Kidney (tissue), 14 donors: ENCODE data around the gene EN2. TPM values are rescaled to one million over a fixed set of nuclear protein-coding genes. Genes with fewer than 3 reads are reported as not detected.

Source experiments
- DNase-seq, 5 donors: peaks; one replicate each; pipeline ENCODE4 v3.0.0-alpha.2; 2013 to 2020
- FAIRE-seq: peaks from 2 replicates; lab custom pipeline; 2012; peaks lifted over from hg19 to GRCh38; lab: Jason Lieb, UNC
- H3K27ac ChIP-seq, 2 donors: one replicate each; pipeline ENCODE4 v1.7.0; 2013; ENCODE audit warnings: low read depth in 2 of 2, low read length in 2 of 2, inconsistent platforms in 1 of 2
- H3K27me3 ChIP-seq: one replicate; pipeline ENCODE4 v1.7.1; 2013; ENCODE audit warnings: low read length, inconsistent platforms; ENCODE audit not compliant: control insufficient read depth, insufficient read depth
- H3K36me3 ChIP-seq, 3 donors: one replicate each; pipeline versions ENCODE4 v1.7.0 to v1.7.1; 2013; ENCODE audit warnings: low read length in 3 of 3, control low read depth in 1 of 3, inconsistent platforms in 1 of 3; ENCODE audit not compliant: insufficient read depth in 3 of 3, control insufficient read depth in 2 of 3
- H3K4me1 ChIP-seq, 3 donors: one replicate each; pipeline versions ENCODE4 v1.7.0 to v1.7.1; 2013; ENCODE audit warnings: low read length in 3 of 3, inconsistent platforms in 1 of 3, low read depth in 1 of 3; ENCODE audit not compliant: control insufficient read depth in 2 of 3, insufficient read depth in 2 of 3
- H3K4me3 ChIP-seq, 3 donors: one replicate each; pipeline versions ENCODE4 v1.7.0 to v1.8.1; 2013; ENCODE audit warnings: low read length in 3 of 3, control low read depth in 1 of 3, inconsistent platforms in 1 of 3
- H3K9ac ChIP-seq, 3 donors: one replicate each; pipeline versions ENCODE4 v1.7.0 to v1.7.1; 2013; ENCODE audit warnings: low read length in 3 of 3, control low read depth in 1 of 3, inconsistent platforms in 1 of 3
- H3K9me3 ChIP-seq, 3 donors: one replicate each; pipeline versions ENCODE4 v1.7.0 to v1.7.1; 2013; ENCODE audit warnings: low read length in 3 of 3, control low read depth in 1 of 3, inconsistent platforms in 1 of 3; ENCODE audit not compliant: control insufficient read depth in 2 of 3, insufficient read depth in 1 of 3
- CTCF ChIP-seq: IDR thresholded peaks from 3 replicates; pipeline ENCODE4 v1.5.1; 2012; ENCODE audit warnings: mild to moderate bottlenecking, moderate library complexity, borderline replicate concordance; ENCODE audit not compliant: insufficient read depth; ENCODE audit errors: extremely low read depth
- intact Hi-C: fragments of 100-400 bp; cut with DNase I; formaldehyde crosslinking; loops from one replicate; pipeline ENCODE4 v1.11.1; 2022
- polyA plus RNA-seq: library from polyadenylated mRNA; stranded (reverse); fragments of 350-450 nt; fragmentation: Illumina TruSeq; extraction: RNeasy Lipid Tissue Mini Kit (QIAGEN cat#74804); gene quantifications from one replicate; pipeline ENCODE4 v1.2.3, GENCODE V29; 2014; ENCODE audit warnings: low read depth, low replicate concordance; ENCODE audit not compliant: insufficient read depth
- total RNA-seq: library from RNA; stranded (reverse); fragmentation: NEBNext Ultra II Directional; extraction: Animal tissue kit (Norgen Biotek cat#: 25700); gene quantifications from one replicate; pipeline ENCODE4 v1.2.1, GENCODE V29; 2021
- donor health status: control.
- donor health status: control.
- donor health status: control.
- donor health status: control.
- donor health status: control.
- donor health status: DM: yes; HTN: yes; CAD: no.
- donor health status: Normal renal cell carcinoma (clear cell type).

The EN2 gene
- total and polyA plus RNA-seq, 2 donors from 2014 or later = 0.13 TPM; not detected in 1

GRCh38 chr7:155464948-155465739, 7.2 kb downstream of the EN2 start:
- Histone ChIP-seq H3K27ac (no peak overlapping the region), H3K9me3 (no peaks in the 10 kb centered on the region), H3K36me3 (peaks cover 0 to 2% (median 0%) of the 10 kb centered on the region in 3 donors), H3K4me1 (peaks cover 0 to 2% (median 0%) of the 10 kb centered on the region in 3 donors), H3K9ac (no peak overlapping the region), H3K4me3 (no peak overlapping the region), H3K27me3 (peaks cover 82% of the 10 kb centered on the region)
- no peak for TF ChIP-seq CTCF
- peak in 2 of 5 donors; percentile 27 to 40 for DNase-seq
- FAIRE-seq = no peak
- intact Hi-C loops = no loop called here

- H3K9me3 ChIP-seq = no peaks in the 10 kb centered on the region
- DNase-seq (no peak), FAIRE-seq (no peak)
- H3K9ac ChIP-seq = no peak overlapping the region
- H3K4me1 ChIP-seq = peaks cover 0 to 2% (median 0%) of the 10 kb centered on the region in 3 donors
- H3K36me3 ChIP-seq = peaks cover 0 to 2% (median 0%) of the 10 kb centered on the region in 3 donors
- H3K4me3 ChIP-seq = no peak overlapping the region
- intact Hi-C loops = no loop called here
- TF ChIP-seq CTCF = no peak
- H3K27me3 ChIP-seq = peaks cover 83% of the 10 kb centered on the region
- H3K27ac ChIP-seq = no peak overlapping the region
These were observed 7.8 kb downstream of the EN2 start for GRCh38 chr7:155465761-155466141.

- no peak overlapping the region for H3K27ac ChIP-seq
- peaks cover 83% of the 10 kb centered on the region for H3K27me3 ChIP-seq
- no peaks in the 10 kb centered on the region for H3K9me3 ChIP-seq
- no peak for FAIRE-seq
- no peak overlapping the region for H3K4me3 ChIP-seq
- peak in 2 of 5 donors; percentile 49 to 70 for DNase-seq
- H3K9ac ChIP-seq = no peak overlapping the region
- intact Hi-C loops = no loop called here
- TF ChIP-seq CTCF = no peak
- H3K4me1 ChIP-seq = peaks cover 0 to 2% (median 0%) of the 10 kb centered on the region in 3 donors
- H3K36me3 ChIP-seq = peaks cover 0 to 2% (median 0%) of the 10 kb centered on the region in 3 donors
These were observed 8.3 kb downstream of the EN2 start for GRCh38 chr7:155466142-155466813.
